ENCODE data around the gene MSI2. TPM values are rescaled to one million over a fixed set of nuclear protein-coding genes. Genes with fewer than 3 reads are reported as not detected.
A peak's percentile ranks its signal among the peaks of the same experiment; 100 is the strongest.

The MSI2 gene
- total RNA-seq, 1 donor from 2014 or later, result 31.0 TPM

DNA sequence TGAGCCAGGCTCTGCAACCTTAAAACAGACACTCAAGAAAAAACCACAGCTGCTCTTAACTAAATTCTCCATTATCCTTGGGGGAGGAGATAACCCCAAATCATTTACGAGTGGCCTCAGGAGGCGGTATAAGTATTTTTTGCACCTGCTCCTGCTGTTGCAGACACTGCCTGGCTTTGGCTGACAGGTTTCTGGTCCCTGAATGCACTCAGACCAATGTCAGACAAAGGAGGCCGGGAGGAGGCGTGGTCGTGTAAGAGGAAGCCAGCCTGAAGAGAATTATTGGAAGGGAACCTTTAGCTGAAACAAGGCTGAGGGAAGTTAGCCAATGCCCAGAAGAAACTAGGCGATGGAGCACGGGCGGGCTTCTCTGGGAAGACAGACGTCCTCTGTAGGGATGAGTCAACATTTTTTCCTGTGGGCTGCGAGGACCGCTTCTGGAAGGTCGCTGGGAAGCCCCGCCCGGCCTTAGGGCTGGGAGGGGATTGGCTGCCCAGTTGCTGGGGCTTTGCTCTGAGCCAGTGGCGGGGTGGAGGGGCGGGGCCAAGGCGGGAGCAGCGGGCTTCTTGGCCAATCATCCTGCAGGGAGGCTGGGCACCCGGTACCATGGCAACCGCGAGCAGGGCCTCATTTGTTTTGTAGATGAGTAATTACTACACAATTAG is 406.5 kb downstream of the MSI2 start:
- FAIRE-seq (peak; percentile 94), DNase-seq (ENCODE audit: low spot score in 2 of 2) (peak; percentile 82 to 90)

DNA sequence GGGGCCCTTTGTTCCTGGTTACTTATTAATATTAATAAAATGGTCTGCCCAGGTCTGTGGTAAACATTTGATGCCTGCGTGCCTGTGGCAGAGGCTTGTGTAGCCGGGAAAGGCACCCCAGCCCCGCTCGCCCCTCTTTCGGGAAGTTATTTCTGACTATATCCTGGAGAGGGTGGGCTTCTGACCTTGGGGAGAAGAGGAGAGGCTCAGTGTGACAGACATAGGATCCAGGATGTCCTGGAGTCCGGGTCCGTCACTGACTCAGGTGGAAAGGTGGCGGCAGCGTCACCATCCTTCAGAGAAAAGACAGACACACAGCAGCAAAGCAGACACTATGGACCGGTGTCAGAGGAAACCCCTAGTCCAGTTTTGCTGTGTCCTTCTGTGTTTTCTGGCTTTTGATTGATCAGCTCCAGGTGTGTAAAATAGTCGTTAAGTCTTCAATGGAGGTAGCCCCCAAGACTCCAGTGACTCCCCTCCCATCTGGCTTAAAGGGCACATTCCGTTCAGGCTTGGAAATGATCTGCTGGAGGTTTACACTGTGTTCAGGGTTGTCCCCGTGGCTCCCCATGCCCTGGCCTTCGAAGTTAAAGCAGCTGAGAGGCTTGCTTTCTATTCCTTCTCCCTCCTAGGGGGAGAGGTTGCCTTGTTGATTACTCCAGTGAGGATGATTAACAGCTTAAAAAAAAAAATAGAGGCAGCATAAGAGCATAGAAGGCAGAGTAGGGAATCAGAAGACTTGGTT is 407.2 kb downstream of the MSI2 start:
- no peak for DNase-seq (ENCODE audit: low spot score in 2 of 2)
- FAIRE-seq, result no peak

DNA sequence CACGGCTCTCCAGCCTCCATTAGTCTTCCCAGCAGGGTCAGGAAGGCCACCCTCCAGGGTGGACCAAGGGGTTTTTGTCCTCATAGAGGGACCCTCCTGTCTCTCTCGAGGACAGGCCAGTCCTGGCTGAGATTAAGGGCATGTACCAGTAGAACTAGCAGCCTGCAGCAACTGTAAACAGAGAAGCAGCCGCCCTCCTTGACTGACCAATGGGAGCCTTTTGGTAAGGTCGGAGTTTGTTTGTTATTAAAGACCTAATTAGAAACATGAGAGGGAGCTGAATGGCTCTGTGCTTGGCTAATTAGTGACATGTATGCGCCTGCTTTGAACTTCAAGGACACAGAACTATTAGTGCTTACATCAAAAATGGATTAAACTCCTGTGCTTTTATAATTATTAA is 408.8 kb downstream of the MSI2 start:
- FAIRE-seq (no peak), DNase-seq (ENCODE audit: low spot score in 2 of 2) (no peak)

DNA sequence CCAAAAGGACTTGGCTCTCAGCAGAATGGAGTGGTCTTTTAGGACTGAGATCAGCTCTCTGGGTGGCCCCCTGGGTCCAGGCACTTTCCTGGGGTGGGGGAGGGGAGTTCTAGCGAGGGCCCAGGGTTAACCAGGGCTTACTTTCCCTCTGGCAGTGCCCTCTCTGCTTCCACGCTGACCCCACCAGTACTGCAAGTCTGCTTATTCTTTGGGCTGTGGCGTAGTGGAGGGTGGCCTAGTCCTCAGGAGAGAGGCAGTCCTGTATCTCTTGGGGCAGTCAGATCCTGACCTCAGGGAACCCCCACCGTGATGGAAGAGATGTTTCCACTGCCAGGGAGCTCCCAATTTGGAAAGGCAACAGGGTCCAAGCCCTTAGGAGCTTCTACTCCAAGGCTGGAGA is 409.4 kb downstream of the MSI2 start:
- DNase-seq (ENCODE audit: low spot score in 2 of 2), result no peak
- FAIRE-seq, result no peak

DNA sequence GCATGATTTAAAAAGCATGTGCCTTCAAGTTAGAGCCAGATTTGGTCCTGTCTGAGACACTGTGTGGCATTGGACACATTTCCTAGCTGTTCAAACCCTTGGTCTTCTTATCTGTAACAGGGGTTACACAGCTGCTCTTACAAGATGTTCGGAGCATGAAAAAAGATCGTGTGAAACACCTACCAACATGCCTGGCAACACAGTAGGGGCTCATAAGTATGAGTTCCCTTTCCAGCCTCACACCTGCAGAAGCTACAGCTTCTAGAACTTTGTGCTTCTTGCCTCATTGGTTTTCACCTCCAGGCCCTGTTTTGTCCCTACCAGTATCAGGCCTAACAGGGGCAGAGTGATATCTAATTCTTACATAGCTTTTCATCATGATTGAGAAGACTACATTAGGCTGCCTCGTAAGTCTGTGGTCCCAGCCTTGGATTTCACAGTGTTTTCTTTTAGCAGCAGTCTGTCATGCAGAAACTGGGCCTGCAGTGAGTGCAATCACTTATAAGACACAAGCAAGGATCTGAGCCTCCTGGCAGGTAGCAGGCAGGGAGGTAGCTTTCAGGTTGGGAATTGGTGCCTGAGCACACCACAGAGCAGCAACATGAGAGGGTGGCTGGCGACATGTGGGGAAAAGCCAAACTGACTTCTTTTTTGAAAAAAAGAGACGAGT is 410.0 kb downstream of the MSI2 start:
- FAIRE-seq, result no peak
- no peak for DNase-seq (ENCODE audit: low spot score in 2 of 2)

DNA sequence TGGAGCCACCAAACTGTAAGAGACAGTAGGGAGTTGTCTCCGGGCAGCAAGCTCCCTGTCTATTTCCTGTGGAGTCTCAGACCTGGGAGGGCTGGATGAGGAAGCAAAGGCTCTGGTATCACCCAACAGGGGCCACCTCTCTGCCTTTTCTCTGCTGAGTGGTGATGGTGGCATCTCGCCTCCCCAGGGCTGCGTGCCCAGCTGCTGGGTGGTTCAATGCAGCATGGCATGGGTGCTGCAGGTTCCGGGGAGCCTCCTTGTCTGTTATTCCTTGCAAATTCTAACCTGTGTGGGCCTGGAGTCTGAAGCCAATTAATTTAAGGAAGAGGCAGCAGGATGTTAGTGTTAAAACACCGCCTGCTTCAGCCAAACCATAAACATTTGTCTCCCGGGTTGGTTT is 410.6 kb downstream of the MSI2 start:
- no peak for DNase-seq (ENCODE audit: low spot score in 2 of 2)
- FAIRE-seq, result no peak

DNA sequence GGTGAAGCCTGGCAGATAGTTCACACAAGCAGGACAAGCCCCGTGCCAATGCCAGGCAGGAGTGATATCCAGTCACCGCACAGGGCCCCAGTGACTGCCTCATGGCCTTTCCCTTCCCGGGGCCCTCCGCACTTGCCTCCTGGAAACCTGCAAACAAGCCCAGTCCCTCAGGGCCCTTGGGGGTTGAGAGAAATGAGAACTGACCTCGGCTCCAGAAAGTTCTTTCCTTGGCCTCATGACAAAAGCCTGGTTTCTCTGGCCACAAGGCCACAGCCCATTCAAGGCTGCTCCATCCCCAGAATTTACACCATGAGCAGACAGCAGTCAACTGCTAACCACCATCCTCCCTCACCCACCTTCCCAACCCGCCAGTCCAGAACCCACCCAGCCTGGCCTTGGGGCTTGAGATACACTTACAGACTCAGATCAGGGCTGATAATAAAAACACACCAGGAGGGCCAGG is 411.2 kb downstream of the MSI2 start:
- no peak for DNase-seq (ENCODE audit: low spot score in 2 of 2)
- FAIRE-seq, result no peak

DNA sequence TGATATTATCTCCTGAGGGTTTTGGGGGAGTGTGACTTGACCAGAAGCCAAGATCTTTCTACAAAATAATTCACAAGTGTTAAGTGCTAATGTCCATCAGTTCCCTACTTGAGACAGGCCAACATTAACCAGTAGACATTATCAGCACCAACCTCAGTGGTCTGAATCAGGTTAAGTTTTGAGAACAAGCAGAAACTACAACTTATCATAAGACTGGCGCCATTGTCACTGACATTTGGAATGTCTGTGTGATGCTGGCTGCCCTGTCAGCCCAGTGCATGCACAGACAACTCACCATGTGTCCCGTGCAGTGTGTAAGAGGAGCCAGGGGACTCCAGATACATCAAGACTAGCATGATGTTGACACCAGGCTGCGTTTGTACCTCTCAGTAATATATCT is 412.0 kb downstream of the MSI2 start:
- DNase-seq (ENCODE audit: low spot score in 2 of 2) (no peak), FAIRE-seq (no peak)

DNA sequence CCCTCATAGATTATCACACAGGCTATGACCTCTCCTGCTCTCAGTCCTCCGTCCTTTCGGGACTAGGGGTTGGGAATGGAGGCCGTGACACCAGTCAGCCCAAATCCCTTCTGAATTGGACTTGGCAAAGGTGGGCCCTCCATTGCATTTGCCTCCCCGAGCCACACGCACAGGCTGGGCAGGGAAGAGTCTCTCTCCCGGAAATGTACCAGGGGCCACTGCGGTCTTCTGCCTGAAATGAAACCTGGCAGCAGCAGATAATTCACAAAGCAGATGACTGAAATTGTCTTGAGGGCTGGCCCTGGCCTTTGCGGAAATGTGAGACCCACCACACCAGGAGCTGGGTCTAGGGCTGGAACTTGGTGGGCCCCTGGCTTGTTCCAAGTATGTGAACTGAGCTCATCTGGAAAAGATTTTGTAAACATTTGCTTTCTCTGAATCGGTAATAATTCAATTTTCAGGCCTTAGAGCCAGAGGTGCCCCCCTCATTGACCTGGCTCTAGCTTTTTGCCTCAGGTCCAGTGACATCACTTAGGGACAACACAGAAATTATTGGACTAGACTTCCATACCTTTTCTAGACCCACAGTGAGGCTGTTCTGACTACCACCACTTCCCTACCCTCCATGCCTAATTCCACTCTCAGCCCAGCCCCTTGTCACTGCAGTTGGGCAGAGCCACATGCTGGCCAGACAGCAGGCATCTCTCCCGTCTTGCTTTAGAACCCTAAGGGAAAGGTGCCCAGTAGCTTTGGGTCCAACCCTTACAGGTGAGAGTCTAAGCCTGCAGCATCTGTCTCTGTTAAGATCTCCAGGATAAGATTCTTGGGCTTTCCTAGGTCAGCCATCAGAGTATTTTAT is 413.6 kb downstream of the MSI2 start:
- DNase-seq (ENCODE audit: low spot score in 2 of 2), result no peak
- no peak for FAIRE-seq

DNA sequence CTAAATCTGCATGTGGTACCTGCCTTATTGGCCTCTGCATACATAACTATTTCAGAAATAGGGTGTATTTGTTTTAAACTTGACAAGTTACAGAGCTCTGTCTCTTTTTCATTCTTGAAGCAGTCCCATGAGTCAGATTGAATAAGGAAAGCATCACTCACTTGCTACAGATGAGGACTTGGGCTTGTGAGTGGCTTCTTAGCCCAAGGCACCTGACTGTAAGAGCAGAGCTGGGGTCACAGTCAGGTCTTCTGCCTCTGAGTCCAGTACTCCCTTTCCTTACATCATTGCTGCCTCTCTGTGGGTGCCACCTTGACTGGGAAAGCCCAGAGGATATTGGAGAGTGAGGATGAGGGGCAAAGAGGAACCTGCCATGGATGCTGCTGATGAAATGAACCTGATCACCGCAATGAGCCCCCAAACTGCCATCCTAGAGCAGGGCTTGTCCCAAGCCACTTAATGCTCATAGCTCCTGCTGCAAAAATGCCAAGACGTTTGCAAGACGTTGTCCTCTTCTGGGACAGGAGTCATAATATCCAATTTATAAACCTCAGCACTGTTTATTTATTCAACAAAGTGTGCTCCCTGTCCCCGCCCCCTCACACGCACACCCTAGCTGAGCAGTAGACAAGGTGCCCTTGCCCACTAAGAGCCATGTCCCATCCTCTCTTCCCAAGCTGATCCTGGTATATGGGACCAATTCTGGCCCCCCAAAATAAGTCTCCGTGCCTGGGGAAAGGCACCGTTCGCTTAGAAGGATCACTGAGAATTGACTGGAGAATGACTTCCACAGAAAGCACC is 414.6 kb downstream of the MSI2 start:
- DNase-seq (ENCODE audit: low spot score in 2 of 2) (no peak), FAIRE-seq (no peak)

DNA sequence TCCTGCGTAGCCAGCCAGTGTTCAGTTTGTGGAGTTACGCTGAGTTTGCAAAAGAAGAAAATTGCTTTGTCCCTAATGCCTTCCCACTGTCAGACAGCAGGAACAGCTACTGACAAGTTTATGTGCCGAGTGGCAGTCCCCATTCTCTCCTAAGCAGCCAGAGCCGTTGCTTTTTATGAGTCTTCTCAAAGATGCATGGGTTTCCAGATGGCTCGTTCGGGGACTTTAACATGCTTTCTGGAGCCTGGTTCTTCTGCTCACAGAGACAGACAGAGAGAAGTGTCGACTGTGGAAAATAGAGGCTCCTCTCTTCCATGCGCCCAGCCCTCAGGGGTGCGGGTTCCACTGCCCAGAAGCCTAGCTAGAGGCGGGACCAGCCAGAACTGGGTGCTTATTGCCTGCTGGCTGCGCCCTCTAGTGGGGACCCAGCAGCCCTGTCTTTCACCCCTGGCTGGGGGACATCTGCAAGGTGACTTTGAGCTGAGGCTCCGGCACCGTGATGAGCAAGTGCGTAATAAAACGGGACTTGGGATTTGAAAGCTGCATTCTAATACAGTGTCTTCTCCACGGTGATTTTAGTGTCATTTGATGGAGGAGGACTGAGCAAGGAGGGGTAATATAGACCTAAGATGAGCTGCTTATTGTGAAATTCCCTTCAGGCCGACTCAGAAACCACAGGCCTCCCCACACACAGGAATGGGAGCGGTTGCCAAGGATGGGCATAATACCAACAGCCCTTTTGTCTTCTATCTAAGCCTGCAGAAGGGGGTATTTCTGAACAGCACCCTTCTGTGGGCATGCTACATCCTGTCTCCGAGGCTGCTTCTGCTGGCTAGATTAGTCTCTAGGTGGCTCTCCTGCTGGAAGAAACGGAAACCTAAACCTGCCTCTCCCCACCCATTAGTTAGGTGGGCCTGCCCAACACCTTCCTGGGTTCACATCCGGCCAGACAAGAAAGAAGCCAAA is 415.6 kb downstream of the MSI2 start:
- FAIRE-seq, result no peak

DNA sequence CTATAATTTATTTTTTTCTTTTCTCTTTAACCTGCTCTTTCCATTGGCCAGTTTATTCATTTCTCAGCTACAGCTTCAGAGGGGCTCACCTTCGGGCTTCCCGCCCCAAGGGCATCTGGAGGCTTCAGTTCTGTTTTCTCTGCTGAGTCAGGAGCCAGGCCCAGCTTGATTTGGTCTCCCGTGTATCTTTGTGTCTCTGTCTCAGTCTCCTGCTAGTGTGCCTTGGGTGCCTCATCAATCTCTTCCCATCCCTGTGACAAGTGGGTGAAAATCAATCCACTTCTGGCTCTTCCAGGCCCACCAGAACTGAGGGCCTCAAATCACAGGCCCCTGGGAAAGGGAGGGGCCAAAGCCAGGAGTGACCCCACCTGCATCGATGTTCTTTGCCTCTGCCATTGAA is 416.6 kb downstream of the MSI2 start:
- FAIRE-seq (no peak), DNase-seq (ENCODE audit: low spot score in 2 of 2) (no peak)

More for the DNA sequence above, 415.6 kb downstream of the MSI2 start:
- peak; percentile 68 to 81 for DNase-seq (ENCODE audit: low spot score in 2 of 2)

DNA sequence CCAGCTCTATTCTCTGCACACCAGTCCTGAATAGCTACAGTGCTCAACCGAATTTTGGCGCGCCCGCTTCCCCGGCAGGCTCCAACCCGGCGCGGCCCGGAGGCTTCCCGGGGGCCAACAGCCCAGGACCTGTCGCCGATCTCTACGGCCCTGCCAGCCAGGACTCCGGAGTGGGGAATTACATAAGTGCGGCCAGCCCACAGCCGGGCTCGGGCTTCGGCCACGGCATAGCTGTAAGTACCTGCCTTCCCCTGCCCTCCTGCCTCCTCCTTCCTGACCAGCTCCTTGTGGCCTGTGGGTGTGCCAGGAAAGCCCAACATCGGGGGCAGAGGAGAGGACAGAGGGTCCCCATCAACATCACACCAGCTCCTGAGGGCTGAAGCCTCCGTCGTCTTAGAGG is 418.6 kb downstream of the MSI2 start:
- FAIRE-seq, result no peak
- DNase-seq (ENCODE audit: low spot score in 2 of 2), result no peak

DNA sequence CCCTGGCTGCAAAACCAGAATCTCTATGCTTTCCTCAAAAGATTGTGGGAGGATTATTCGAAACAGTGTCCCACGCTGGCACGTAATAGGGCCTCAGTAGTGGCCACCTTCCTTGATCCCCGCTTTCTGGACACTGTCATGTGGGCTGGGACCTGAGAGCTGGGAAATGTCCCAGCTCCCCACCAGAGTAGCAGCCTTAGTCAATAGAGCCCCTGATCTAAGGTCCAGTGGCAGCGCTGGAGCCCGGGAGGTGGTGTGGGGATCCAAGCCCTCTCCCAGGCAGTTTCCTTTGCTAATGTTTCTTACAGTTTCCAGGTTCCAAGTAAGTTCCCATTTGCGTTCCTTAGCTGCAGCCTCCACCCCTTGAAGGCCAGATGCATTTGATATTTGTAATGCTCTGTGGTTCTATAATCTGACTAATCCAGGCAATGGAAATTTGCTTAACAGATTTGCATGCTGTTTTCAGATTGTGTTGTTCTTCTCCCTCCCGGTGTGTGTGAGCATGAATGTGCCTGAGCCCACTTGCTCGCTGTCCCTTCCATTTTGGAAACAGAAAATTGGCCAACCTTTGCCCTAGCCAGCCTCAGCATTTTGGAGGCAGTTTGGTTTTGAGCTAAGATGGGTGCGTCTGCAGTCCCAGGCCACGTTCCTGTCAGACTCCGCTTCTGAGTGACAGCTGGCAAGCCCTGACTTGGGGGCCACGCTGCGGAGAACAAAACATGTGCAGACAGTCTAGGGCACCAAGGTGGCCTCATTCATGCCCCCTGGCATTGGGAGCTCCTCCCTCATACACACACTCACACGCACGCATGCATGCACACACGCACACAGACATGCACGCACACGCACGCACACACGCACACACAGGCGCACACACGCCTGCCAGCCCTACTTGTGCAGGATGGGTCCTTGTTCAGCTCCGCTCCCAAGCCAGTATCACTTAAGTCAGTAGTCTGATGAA is 419.4 kb downstream of the MSI2 start:
- DNase-seq (ENCODE audit: low spot score in 2 of 2) (no peak), FAIRE-seq (no peak)

DNA sequence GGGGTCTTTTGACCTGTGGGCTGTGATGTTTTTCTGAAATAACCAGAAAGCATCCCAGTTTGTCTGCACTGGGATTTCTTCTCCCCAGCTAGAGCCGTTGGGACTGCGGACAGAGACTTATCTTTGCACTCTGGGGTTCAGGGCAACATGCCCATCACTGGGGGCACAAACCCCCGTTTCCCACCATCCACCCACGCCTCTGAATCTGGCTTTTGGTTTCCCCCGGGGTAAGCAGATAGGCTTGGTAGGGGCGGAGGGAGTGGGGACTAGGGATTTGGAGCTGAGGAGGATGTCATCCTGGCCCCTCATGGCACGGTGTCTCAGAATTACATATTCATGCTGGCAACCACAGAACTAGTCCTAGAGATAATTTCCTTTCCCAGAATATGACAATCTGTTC is 420.2 kb downstream of the MSI2 start:
- FAIRE-seq (no peak), DNase-seq (ENCODE audit: low spot score in 2 of 2) (no peak)

DNA sequence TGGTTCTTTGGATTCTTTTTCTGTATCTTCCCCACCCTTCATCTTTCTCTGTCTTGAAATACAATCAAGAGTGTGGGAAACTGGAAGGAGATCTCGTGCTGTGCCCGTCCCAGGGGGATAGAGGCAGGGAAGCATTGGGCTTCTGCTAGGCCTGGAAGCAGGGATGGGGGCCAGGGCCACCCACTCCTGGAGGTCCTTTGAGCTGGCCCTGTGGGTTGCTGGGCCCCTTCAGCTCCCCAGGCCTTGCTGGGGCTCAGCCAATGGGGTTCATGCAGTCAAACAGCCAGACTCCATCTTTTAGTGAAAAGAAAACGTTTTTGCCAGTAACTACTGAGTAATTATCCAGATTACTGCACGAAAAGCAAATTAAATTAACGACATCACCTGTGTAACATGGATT is 421.0 kb downstream of the MSI2 start:
- no peak for DNase-seq (ENCODE audit: low spot score in 2 of 2)
- FAIRE-seq, result no peak

DNA sequence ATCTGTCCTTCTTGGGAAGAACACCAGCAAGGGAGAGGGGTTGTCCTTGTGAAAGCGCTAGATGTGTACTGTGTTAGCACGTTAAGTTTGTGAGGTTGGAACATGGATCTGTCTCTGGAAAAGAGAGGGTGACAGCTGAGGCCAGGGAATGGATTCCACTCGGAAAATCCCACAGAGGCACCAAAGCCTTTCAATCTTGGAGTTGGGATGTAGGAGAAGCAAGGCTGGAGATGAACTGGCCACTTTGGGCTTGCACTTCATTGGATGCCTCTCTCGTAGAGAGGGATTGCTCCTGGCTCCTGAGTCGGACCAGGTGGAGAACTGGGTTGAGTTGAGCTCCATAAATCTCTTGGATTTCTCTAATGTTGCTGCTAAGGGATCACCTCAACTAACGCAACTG is 421.5 kb downstream of the MSI2 start:
- FAIRE-seq (no peak), DNase-seq (ENCODE audit: low spot score in 2 of 2) (no peak)

DNA sequence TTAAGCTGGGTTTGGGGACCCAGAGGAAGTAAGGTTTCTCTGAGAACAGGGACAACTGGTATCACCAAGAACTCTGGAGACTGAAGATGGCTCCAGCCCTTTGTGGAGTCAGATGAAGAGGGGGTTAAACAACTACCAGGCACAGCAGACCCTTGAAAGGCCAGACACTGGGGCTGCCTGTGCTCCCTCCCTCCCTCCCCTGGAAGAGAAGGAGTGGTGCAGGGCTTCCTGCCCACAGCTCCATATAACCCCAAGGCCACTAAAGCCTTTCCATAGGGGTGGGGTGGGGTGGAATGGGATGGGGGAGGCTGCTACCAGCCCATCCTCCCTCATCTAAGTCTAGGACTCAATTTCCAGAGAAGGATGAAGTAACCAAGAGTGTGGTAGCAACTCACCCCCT is 422.1 kb downstream of the MSI2 start:
- FAIRE-seq (no peak), DNase-seq (ENCODE audit: low spot score in 2 of 2) (no peak)

Data from frontal cortex (tissue), 4 donors.